ENCODE data around the gene DDX5.

GRCh38 chr17:64515419-64515818, 9.3 kb upstream of the DDX5 start:
- TF ChIP-seq EZH2 (IDR thresholded peaks at IDR 0.05; ENCODE audit: insufficient read depth, poor library complexity, severe bottlenecking) (no peak), EZH2phosphoT487 (IDR thresholded peaks at IDR 0.05; ENCODE audit: insufficient read depth, low read depth) (no peak)

All from GM23248 (cell line).